SK-N-SH treated with all-trans-retinoic acid at 6 μM for 48 hours (cell line): ENCODE measurements around the gene NCAPG2.

Experiments
- ATAC-seq: fragments of 200-7000 bp; cut with Tn5 transposase; 3 replicates; pipeline ENCODE4 v1.9.1; 2020; ENCODE audit warnings: mild to moderate bottlenecking, moderate library complexity
- ARNTL ChIP-seq: fragments of 450-650 bp; formaldehyde crosslinking; IDR thresholded peaks from 2 replicates; pipeline ENCODE4 v1.5.0; 2020; ENCODE audit warnings: low read depth, mild to moderate bottlenecking, moderate library complexity, borderline replicate concordance
- BACH2 ChIP-seq: fragments of 250-450 bp; sonication (Bioruptor Pico); IDR thresholded peaks from 2 replicates; pipeline ENCODE4 v1.9.0; 2021; ENCODE audit warnings: mild to moderate bottlenecking, borderline replicate concordance
- CREB5 ChIP-seq: fragments of 250-450 bp; sonication (Bioruptor Pico); IDR thresholded peaks from 2 replicates; pipeline ENCODE4 v1.5.1; 2020; ENCODE audit warnings: low read depth, mild to moderate bottlenecking, moderate library complexity
- CSDC2 ChIP-seq: fragments of 250-450 bp; sonication (Bioruptor Pico); IDR thresholded peaks from 2 replicates; pipeline ENCODE4 v1.5.0; 2020; ENCODE audit warnings: mild to moderate bottlenecking, moderate library complexity
- CSRNP3 ChIP-seq: fragments of 250-450 bp; sonication (Bioruptor Pico); IDR thresholded peaks from 2 replicates; pipeline ENCODE4 v1.5.1; 2021; ENCODE audit warnings: mild to moderate bottlenecking, moderate library complexity
- ESRRG ChIP-seq: fragments of 250-450 bp; sonication (Bioruptor Pico); IDR thresholded peaks from 2 replicates; pipeline ENCODE4 v1.6.1; 2021; ENCODE audit warnings: mild to moderate bottlenecking
- GLIS3 ChIP-seq: fragments of 250-450 bp; sonication (Bioruptor Pico); IDR thresholded peaks from 2 replicates; pipeline ENCODE4 v1.5.0; 2020; ENCODE audit warnings: mild to moderate bottlenecking, moderate library complexity
- ISL1 ChIP-seq: fragments of 250-450 bp; sonication (Bioruptor Pico); IDR thresholded peaks from 2 replicates; pipeline ENCODE4 v2.1.2; 2022; ENCODE audit warnings: mild to moderate bottlenecking, moderate library complexity
- OSR1 ChIP-seq: fragments of 250-450 bp; sonication (Bioruptor Pico); IDR thresholded peaks from 2 replicates; pipeline ENCODE4 v1.8.0; 2022; ENCODE audit warnings: moderate library complexity, mild to moderate bottlenecking, inconsistent platforms
- PATZ1 ChIP-seq: fragments of 250-450 bp; sonication (Bioruptor Pico); IDR thresholded peaks from 2 replicates; pipeline ENCODE4 v1.8.0; 2020; ENCODE audit warnings: mild to moderate bottlenecking, moderate library complexity, borderline replicate concordance
- POU6F1 ChIP-seq: fragments of 250-450 bp; sonication (Bioruptor Pico); IDR thresholded peaks from 2 replicates; pipeline ENCODE4 v1.8.0; 2021; ENCODE audit warnings: low read depth, mild to moderate bottlenecking, moderate library complexity, borderline replicate concordance
- PPARA ChIP-seq: fragments of 250-450 bp; sonication (Bioruptor Pico); IDR thresholded peaks from 2 replicates; pipeline ENCODE4 v1.5.0; 2020; ENCODE audit warnings: mild to moderate bottlenecking, borderline replicate concordance
- RARB ChIP-seq: fragments of 250-450 bp; sonication (Bioruptor Pico); IDR thresholded peaks from 2 replicates; pipeline ENCODE4 v1.8.0; 2021; ENCODE audit warnings: mild to moderate bottlenecking, moderate library complexity
- SNAI2 ChIP-seq: fragments of 250-450 bp; sonication (Bioruptor Pico); IDR thresholded peaks from 2 replicates; pipeline ENCODE4 v1.5.0; 2020; ENCODE audit warnings: mild to moderate bottlenecking, moderate library complexity
- TOX ChIP-seq: fragments of 250-450 bp; sonication (Bioruptor Pico); IDR thresholded peaks from 2 replicates; pipeline ENCODE4 v1.8.0; 2021; ENCODE audit warnings: mild to moderate bottlenecking, moderate library complexity, borderline replicate concordance
- TSHZ2 ChIP-seq: fragments of 250-450 bp; sonication (Bioruptor Pico); IDR thresholded peaks from 2 replicates; pipeline ENCODE4 v1.5.0; 2020; ENCODE audit warnings: mild to moderate bottlenecking, moderate library complexity
- ZFP3 ChIP-seq: fragments of 250-450 bp; sonication (Bioruptor Pico); IDR thresholded peaks from 2 replicates; pipeline ENCODE4 v1.5.0; 2020; ENCODE audit warnings: mild to moderate bottlenecking, moderate library complexity
- ZFP30 ChIP-seq: fragments of 450-650 bp; formaldehyde crosslinking; IDR thresholded peaks from 2 replicates; pipeline ENCODE4 v1.5.0; 2022; ENCODE audit warnings: mild to moderate bottlenecking, moderate library complexity
- ZNF565 ChIP-seq: fragments of 450-650 bp; formaldehyde crosslinking; conservative IDR thresholded peaks from 2 replicates; pipeline ENCODE4 v1.5.0; 2020; ENCODE audit warnings: low read depth, mild to moderate bottlenecking, moderate library complexity
- ZNF70 ChIP-seq: fragments of 450-650 bp; formaldehyde crosslinking; IDR thresholded peaks from 2 replicates; pipeline ENCODE4 v1.5.0; 2020; ENCODE audit warnings: mild to moderate bottlenecking, moderate library complexity
- ZNF8 ChIP-seq: fragments of 450-650 bp; formaldehyde crosslinking; IDR thresholded peaks from 2 replicates; pipeline ENCODE4 v1.5.0; 2020; ENCODE audit warnings: mild to moderate bottlenecking, moderate library complexity

The NCAPG2 gene

GRCh38 chr7:158722574-158723237 lies 18.1 kb upstream of the NCAPG2 start:
- no peak for ATAC-seq
- no peak for TF ChIP-seq RARB (CRISPR knock-in tag)
- no peak for TF ChIP-seq ZNF70 (CRISPR knock-in tag)
- TF ChIP-seq CSRNP3: no peak

- no peak for ATAC-seq
- TF ChIP-seq ZNF565 (no peak), RARB (CRISPR knock-in tag) (no peak), CREB5 (CRISPR knock-in tag) (no peak), OSR1 (CRISPR knock-in tag) (no peak), TOX (CRISPR knock-in tag) (no peak), TSHZ2 (CRISPR knock-in tag) (no peak), POU6F1 (CRISPR knock-in tag) (no peak), ZFP3 (CRISPR knock-in tag) (no peak), ZNF8 (no peak)
These were observed 15.5 kb upstream of the NCAPG2 start for GRCh38 chr7:158720112-158720511.

- TF ChIP-seq SNAI2 (CRISPR knock-in tag): no peak
- no peak for ATAC-seq
These were observed 12.2 kb upstream of the NCAPG2 start for GRCh38 chr7:158716802-158717201.

GRCh38 chr7:158710651-158711102 lies 6.1 kb upstream of the NCAPG2 start:
- TF ChIP-seq RARB (CRISPR knock-in tag) (no peak), ZFP3 (CRISPR knock-in tag) (no peak), SNAI2 (CRISPR knock-in tag) (no peak), OSR1 (CRISPR knock-in tag) (no peak), ESRRG (CRISPR knock-in tag) (no peak), CSDC2 (no peak), CSRNP3 (no peak), ARNTL (CRISPR knock-in tag) (no peak), PATZ1 (CRISPR knock-in tag) (no peak), ZNF8 (no peak), CREB5 (CRISPR knock-in tag) (no peak), TOX (CRISPR knock-in tag) (no peak), ZFP30 (CRISPR knock-in tag) (no peak), ISL1 (CRISPR knock-in tag) (no peak), POU6F1 (CRISPR knock-in tag) (no peak), ZNF565 (no peak), PPARA (CRISPR knock-in tag) (no peak), BACH2 (no peak), GLIS3 (no peak), ZNF70 (CRISPR knock-in tag) (no peak)
- TF ChIP-seq, all 23 proteins: peak for 0
- ATAC-seq: no peak
